K562 (cell line): Measurements from ENCODE around the gene ZNF782.

Source experiments
- E2F3 ChIP-seq: fragments of 250-450 bp; sonication (Bioruptor Pico); IDR thresholded peaks from 2 replicates; pipeline ENCODE4 v1.4.0; 2020; ENCODE audit warnings: mild to moderate bottlenecking
- EZH2 ChIP-seq: IDR thresholded peaks from 2 replicates; pipeline ENCODE4 v1.6.1; 2012; ENCODE audit warnings: low read depth, mild to moderate bottlenecking, inconsistent platforms, low read length, borderline replicate concordance
- JUNB ChIP-seq: fragments of 450-650 bp; formaldehyde crosslinking; conservative IDR thresholded peaks from 2 replicates; pipeline ENCODE4 v1.4.0; 2020; ENCODE audit warnings: mild to moderate bottlenecking
- ZNF431 ChIP-seq: sonication (generic); formaldehyde crosslinking; IDR thresholded peaks from 2 replicates; pipeline ENCODE4 v1.8.0; 2022; ENCODE audit warnings: mild to moderate bottlenecking, missing genetic modification reagents
- TF ChIP-seq, protein P1 (sequence below), 3 experiments: IDR thresholded peaks in 2 of 3; conservative IDR thresholded peaks in 1 of 3; 2 replicates each; pipeline ENCODE4 v1.5.1; 2011 to 2012; ENCODE audit warnings: low read length in 3 of 3, mild to moderate bottlenecking in 3 of 3, control low read depth in 2 of 3, improper control_type of control experiment in 1 of 3, inconsistent platforms in 1 of 3, low read depth in 1 of 3, mixed read lengths in 1 of 3, moderate library complexity in 1 of 3; ENCODE audit not compliant: insufficient read depth in 2 of 3

DNA sequence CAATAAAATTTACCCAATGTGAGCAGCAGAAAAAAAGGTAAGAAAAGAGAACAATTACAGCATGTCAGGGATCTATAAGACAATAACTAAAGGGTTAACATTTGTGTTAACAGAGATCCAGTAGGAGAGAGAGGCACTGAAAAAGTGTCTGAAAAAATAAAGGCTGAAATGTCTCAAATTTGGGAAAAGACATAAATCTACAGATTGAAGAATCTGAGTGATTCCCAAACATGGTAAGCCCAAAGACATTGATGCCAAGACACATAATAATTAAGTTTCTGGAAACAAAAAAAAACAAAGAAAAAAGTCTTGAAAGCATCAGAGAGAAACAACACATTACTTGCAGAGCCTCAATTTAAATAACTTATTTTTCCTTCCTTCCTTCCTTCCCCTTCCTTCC, 31.1 kb upstream of the ZNF782 start:
- TF ChIP-seq, protein P1, sequence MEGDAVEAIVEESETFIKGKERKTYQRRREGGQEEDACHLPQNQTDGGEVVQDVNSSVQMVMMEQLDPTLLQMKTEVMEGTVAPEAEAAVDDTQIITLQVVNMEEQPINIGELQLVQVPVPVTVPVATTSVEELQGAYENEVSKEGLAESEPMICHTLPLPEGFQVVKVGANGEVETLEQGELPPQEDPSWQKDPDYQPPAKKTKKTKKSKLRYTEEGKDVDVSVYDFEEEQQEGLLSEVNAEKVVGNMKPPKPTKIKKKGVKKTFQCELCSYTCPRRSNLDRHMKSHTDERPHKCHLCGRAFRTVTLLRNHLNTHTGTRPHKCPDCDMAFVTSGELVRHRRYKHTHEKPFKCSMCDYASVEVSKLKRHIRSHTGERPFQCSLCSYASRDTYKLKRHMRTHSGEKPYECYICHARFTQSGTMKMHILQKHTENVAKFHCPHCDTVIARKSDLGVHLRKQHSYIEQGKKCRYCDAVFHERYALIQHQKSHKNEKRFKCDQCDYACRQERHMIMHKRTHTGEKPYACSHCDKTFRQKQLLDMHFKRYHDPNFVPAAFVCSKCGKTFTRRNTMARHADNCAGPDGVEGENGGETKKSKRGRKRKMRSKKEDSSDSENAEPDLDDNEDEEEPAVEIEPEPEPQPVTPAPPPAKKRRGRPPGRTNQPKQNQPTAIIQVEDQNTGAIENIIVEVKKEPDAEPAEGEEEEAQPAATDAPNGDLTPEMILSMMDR (IDR thresholded peaks at IDR 0.05 in 2 of 3, conservative IDR thresholded peaks at IDR 0.05 in 1 of 3; ENCODE audit: insufficient read depth in 2 of 3, low read depth in 1 of 3, low read length in 3 of 3), result no peak
- TF ChIP-seq JUNB (no peak), ZNF431 (CRISPR knock-in tag) (no peak), EZH2 (no peak), E2F3 (CRISPR knock-in tag) (no peak)
